ENCODE measurements around the gene PLCB2. TPM values are rescaled to one million over a fixed set of nuclear protein-coding genes. Genes with fewer than 3 reads are reported as not detected.

The PLCB2 gene
- total RNA-seq, 1 experiment from 2014 or later = 1.7 TPM

DNA sequence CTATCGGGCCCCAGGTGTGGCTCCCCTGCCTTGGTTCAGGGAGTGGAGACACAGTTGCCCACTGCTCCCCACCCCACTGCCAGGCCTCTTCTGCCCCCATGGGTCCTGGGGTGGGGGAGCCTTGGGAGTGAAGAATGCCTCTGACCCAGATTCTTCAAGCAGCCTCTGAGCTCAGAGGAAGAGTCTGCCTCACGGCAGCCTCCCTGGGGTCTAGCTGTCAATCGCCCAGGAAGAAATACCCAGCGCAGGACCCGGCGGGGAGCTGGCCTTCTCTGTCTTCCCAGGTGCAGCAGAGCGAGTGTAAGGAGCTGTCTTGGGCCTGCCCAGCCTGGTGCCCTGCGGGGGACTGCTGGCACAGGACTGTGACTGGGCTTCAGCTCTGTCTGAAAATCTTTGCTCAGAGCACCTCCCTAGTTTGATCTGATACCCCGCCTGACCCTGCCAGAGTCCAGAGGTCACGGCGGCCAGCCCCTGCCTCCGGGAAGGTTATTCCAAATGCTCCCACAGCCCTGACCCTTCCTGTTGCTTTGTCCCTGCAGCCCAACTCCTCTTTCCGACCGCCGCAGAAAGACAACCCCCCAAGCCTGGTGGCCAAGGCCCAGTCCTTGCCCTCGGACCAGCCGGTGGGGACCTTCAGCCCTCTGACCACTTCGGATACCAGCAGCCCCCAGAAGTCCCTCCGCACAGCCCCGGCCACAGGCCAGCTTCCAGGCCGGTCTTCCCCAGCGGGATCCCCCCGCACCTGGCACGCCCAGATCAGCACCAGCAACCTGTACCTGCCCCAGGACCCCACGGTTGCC, 35.9 kb downstream of the PLCB2 start:
- no peaks in the 10 kb centered on the region for H3K36me3 ChIP-seq (ENCODE audit: control insufficient read depth, insufficient read depth, low read length)
- no peak overlapping the region for H3K27ac ChIP-seq (ENCODE audit: low read length)
- DNase-seq (ENCODE audit: low read depth, low spot score) = no peak
- no TSS peak for BruUV-seq (replicated peaks)
- no peaks in the 10 kb centered on the region for H3K27me3 ChIP-seq (ENCODE audit: control insufficient read depth, insufficient read depth, low read length)
- no peak overlapping the region for H3K4me3 ChIP-seq (ENCODE audit: low read depth in 2 of 2, low read length in 2 of 2)
- POLR2A ChIA-PET = no interaction called here
- TF ChIP-seq, protein P1, sequence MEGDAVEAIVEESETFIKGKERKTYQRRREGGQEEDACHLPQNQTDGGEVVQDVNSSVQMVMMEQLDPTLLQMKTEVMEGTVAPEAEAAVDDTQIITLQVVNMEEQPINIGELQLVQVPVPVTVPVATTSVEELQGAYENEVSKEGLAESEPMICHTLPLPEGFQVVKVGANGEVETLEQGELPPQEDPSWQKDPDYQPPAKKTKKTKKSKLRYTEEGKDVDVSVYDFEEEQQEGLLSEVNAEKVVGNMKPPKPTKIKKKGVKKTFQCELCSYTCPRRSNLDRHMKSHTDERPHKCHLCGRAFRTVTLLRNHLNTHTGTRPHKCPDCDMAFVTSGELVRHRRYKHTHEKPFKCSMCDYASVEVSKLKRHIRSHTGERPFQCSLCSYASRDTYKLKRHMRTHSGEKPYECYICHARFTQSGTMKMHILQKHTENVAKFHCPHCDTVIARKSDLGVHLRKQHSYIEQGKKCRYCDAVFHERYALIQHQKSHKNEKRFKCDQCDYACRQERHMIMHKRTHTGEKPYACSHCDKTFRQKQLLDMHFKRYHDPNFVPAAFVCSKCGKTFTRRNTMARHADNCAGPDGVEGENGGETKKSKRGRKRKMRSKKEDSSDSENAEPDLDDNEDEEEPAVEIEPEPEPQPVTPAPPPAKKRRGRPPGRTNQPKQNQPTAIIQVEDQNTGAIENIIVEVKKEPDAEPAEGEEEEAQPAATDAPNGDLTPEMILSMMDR (IDR thresholded peaks at IDR 0.05) = no peak
- TF ChIP-seq POLR2AphosphoS5 (IDR thresholded peaks at IDR 0.05; ENCODE audit: low read depth, low read length) (no peak), TCF7L2 (IDR thresholded peaks at IDR 0.05; ENCODE audit: low read depth, low read length) (no peak), SIN3A (IDR thresholded peaks at IDR 0.05; ENCODE audit: borderline replicate concordance, insufficient read depth, low read depth, low read length) (no peak)
- TF ChIP-seq, protein P2, sequence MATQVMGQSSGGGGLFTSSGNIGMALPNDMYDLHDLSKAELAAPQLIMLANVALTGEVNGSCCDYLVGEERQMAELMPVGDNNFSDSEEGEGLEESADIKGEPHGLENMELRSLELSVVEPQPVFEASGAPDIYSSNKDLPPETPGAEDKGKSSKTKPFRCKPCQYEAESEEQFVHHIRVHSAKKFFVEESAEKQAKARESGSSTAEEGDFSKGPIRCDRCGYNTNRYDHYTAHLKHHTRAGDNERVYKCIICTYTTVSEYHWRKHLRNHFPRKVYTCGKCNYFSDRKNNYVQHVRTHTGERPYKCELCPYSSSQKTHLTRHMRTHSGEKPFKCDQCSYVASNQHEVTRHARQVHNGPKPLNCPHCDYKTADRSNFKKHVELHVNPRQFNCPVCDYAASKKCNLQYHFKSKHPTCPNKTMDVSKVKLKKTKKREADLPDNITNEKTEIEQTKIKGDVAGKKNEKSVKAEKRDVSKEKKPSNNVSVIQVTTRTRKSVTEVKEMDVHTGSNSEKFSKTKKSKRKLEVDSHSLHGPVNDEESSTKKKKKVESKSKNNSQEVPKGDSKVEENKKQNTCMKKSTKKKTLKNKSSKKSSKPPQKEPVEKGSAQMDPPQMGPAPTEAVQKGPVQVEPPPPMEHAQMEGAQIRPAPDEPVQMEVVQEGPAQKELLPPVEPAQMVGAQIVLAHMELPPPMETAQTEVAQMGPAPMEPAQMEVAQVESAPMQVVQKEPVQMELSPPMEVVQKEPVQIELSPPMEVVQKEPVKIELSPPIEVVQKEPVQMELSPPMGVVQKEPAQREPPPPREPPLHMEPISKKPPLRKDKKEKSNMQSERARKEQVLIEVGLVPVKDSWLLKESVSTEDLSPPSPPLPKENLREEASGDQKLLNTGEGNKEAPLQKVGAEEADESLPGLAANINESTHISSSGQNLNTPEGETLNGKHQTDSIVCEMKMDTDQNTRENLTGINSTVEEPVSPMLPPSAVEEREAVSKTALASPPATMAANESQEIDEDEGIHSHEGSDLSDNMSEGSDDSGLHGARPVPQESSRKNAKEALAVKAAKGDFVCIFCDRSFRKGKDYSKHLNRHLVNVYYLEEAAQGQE (IDR thresholded peaks at IDR 0.05; ENCODE audit: insufficient read depth in 1 of 2, low read depth in 2 of 2, low read length in 1 of 2) = no peak
- CTCF ChIA-PET = interaction anchor here (1.0 to 4.7 kb wide), 2 partner anchors 44 to 54 kb away, joined by 3 to 56 read pairs; no protein-coding TSS in a partner anchor
- no peaks in the 10 kb centered on the region for H3K9me3 ChIP-seq (ENCODE audit: control insufficient read depth, insufficient read depth, low read depth, low read length)
- intact Hi-C loops (cut with micrococcal nuclease; ENCODE audit: unreplicated experiment) = loop anchor here (10.0 kb wide), 1 partner anchor 227 kb away; no protein-coding TSS in a partner anchor
- peaks cover 3% of the 10 kb centered on the region; the same call in 1 of the 2 replicates for H3K4me1 ChIP-seq (ENCODE audit: control insufficient read depth, insufficient read depth, low read length)
- in situ Hi-C loops (cut with HindIII; ENCODE audit: low pct_unique_long_range_greater_than_20kb, low sequenced_read_pairs) = no loop called here
- ATAC-seq = no peak

DNA sequence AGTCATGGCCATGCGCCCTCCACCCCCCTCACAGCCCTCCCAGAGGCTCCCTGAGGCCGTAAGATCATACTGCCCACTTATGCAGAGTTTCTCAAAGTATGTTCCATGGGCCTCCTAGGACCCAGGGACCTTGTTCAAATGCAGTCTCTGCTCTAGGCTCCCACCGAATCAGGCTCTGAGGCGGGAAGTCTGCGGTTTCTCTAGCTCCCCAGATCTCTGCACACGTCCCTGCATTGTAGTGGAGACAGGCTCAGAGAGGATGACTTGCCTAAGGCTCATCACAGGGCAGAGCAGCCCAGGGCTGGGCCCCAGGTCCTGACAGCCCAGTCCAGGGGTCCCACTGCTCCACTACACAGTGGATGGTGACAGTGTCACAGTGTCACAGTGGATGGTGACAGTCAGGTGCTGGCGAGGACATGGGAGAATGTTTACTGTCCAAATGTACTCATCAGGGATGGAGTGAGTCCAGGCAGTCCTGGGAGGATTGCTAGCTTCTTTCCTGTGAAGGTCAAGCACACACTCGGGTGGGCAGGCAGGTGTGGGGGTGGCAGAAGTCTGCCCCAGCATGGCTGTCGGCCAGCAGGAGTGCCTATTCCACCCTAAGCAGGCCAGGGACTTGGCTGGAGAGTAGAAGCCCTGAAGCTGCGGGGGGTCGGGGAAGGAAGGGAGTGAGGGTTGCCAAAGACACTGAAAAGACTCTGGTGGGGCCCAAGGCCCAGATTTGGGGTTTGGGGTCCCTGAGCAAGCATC, 37.3 kb downstream of the PLCB2 start:
- DNase-seq (ENCODE audit: low read depth, low spot score) (no peak), ATAC-seq (no peak)
- Histone ChIP-seq H3K4me1 (ENCODE audit: control insufficient read depth, insufficient read depth, low read length) (peaks cover 10% of the 10 kb centered on the region; the same call in 1 of the 2 replicates), H3K9me3 (ENCODE audit: control insufficient read depth, insufficient read depth, low read depth, low read length) (no peaks in the 10 kb centered on the region), H3K4me3 (ENCODE audit: low read depth in 2 of 2, low read length in 2 of 2) (no peak overlapping the region), H3K27ac (ENCODE audit: low read length) (no peak overlapping the region), H3K36me3 (ENCODE audit: control insufficient read depth, insufficient read depth, low read length) (no peaks in the 10 kb centered on the region), H3K27me3 (ENCODE audit: control insufficient read depth, insufficient read depth, low read length) (no peaks in the 10 kb centered on the region)
- BruUV-seq (replicated peaks) = no TSS peak
- in situ Hi-C loops (cut with HindIII; ENCODE audit: low pct_unique_long_range_greater_than_20kb, low sequenced_read_pairs) = no loop called here
- POLR2A ChIA-PET = no interaction called here
- TF ChIP-seq TCF7L2 (IDR thresholded peaks at IDR 0.05; ENCODE audit: low read depth, low read length) (no peak), POLR2AphosphoS5 (IDR thresholded peaks at IDR 0.05; ENCODE audit: low read depth, low read length) (no peak), SIN3A (IDR thresholded peaks at IDR 0.05; ENCODE audit: borderline replicate concordance, insufficient read depth, low read depth, low read length) (no peak)
- TF ChIP-seq, protein P1 (IDR thresholded peaks at IDR 0.05) = no peak
- TF ChIP-seq, protein P2 (IDR thresholded peaks at IDR 0.05; ENCODE audit: insufficient read depth in 1 of 2, low read depth in 2 of 2, low read length in 1 of 2) = no peak
- intact Hi-C loops (cut with micrococcal nuclease; ENCODE audit: unreplicated experiment) = loop anchor here (10.0 kb wide), 1 partner anchor 226 kb away; no protein-coding TSS in a partner anchor
- CTCF ChIA-PET = interaction anchor here (1.7 to 4.7 kb wide), 2 partner anchors 9 to 53 kb away, joined by 9 to 56 read pairs; no protein-coding TSS in a partner anchor

Data from Panc1 (cell line).